Activated CD4-positive, alpha-beta T cell treated with anti-CD3 and anti-CD28 coated beads, Interleukin-10, Interleukin-2, amounts not matched to agents 100 ng/mL and 50 ng/mL, durations not matched to agents 16 hours and 8 hours (primary cell): ENCODE results near the gene PI4KA.
A peak's percentile ranks its signal among the peaks of the same experiment; 100 is the strongest.

ENCODE experiments used
- DNase-seq: peaks from one replicate; pipeline ENCODE4 v3.0.0-alpha.2; 2020

The PI4KA gene

DNA sequence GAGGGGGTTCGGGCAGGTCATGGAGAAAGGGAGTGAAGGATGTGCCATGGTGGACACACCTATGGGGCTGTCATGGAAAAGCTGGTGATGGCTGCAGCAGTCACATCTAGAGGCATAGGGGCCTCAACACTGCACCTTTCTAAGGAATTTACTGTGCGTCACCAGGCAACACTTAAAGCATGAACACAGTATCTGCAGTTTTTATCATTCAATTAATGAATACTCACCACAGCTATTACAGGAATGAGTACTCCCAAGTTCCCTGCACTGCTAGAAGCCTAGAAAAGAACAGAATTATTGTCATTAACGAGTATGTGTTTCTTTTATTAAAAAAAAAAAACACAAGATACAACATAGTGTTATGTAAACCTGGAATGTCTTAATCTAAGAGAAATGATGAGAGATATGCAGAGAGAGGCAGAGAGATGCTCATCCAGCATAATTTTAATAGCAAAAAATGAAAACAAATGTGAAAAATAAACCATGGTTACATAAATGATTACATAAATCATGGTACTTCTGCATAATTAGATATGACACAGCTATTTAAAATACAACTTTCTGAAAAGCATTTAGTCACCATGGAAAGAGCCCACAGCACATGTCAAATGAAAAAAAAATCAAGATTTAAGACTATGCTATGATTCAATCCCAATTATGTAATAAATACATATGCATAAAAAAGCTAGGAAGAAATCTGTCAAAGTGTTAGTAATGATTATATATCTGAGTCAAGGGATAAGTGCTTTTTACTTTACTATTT, 65.5 kb downstream of the PI4KA start:
- DNase-seq = no peak

DNA sequence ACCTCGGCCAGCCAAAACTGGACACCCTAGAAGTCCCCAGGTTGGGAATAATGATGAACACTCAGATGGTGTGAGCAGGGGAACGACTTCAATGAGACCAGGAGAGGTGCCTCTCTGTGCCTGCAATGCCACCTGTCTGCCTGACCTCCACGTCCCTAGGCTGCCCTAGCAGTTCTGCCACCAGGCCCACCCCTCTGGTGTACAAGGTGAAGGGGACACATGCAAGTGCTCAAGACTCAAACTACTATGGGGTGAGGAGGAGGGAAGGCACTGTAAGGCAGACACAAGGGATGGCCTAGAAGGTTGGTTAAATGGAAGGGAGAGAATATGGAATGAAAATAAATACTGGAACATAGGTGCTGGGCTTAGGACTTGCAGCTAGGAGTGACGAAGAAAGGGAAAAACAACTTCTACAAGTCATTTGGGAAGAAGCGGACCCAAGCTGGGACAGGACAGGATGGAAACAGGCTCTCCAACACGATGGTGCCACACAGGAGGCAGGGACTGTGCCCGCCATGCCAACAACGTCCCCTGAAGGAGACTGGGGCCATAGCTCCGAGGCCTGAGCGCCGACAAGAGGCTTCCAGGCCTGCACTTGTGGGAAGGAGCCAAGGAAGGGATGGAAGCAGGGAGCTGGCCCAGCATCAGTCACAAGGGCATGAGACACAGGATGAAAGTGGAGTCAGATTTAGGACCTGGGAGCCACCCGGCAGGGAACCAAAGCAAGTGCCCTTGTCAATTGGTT, 66.2 kb downstream of the PI4KA start:
- no peak for DNase-seq

DNA sequence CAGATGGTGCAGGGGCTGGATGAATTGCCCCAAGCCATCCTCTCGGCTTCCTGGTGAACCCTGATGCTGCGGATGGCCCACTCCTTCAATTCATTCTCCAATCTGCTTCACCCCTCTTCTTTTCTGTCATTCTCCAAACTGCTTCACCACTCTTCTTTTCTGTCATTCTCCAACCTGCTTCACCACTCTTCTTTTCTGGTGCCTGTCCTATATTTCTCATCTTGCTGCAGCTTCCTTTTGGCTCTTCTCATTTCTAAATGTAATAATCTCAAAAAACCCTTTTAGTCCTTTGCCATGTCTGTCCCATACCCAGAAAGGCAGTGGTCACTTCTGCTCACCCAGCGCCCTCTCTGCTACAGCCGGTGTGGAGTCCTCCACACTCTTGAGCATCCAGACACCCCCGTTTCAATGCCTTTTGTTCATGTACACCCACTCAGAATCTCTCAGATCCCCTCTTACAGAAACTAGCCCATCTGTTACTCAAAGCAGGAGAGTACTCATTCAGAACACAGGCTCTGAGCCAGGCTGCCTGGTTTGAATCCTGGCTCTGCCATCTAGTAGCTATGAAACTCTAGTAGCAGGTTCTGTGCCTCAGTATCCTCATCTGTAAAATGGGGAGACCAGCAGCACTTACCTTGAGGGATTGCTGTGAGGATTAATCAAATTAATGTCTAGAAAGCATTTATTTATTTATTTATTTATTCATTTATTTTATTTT, 69.8 kb downstream of the PI4KA start:
- no peak for DNase-seq

DNA sequence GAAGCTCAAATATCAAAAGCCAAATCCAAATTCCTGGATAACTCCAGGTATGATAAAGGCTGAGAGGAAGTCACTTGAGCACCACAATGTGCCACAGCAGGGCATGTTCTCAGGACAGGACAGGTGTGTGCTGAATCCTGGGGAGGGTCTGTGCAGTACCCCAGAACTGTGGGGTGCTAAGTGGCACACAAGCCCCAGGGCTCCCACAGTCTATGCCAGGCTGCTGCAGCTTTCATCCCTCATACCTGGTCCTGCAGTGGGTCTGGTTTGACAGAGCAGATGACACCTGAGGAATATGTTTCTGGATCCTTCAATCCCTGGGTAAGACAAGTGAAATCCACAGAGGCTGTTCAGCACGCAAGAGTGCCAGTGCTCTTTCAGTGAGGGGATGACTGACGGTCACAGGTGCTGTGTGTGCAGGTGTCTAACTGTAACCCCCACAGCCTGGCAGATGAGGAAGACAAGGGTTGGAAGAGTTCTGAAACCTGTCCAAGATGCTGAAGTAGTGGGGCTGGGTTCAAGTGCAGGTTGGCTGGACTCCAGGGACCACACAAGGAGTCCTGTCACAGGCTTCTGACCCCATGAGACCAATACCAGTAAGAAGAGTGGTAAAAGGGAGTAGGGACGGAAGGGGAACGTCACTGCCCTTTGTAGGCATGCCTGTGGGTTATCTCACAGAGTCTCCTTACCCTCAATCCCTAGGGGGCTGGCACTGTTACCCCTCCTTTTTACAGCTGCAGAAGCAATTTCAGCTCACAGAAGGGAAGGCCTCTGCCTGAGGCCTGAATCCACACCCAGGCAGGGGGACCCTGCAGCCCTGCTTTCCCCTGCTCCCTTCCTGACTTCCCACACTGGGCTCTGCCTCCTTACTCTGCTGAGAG, 70.6 kb downstream of the PI4KA start:
- no peak for DNase-seq

DNA sequence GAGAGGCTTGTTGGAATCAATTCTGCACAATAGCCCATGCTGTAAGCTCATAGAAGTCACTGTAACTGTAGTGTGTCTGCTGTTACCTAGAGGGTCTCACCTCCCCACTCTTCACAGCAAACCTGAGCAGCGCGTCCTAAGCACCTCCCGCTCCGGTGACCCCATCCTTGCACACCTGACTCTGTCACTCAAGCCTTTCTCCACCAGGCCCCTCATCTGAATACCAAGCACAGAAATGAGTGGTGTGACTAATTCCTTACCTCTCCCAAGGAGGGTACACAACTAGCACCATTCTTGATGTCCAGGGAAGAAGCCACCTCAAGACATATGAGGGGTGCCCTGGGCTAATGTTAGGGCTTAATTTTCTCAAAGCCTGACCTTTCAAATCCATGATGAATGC, 71.4 kb downstream of the PI4KA start:
- DNase-seq = no peak

DNA sequence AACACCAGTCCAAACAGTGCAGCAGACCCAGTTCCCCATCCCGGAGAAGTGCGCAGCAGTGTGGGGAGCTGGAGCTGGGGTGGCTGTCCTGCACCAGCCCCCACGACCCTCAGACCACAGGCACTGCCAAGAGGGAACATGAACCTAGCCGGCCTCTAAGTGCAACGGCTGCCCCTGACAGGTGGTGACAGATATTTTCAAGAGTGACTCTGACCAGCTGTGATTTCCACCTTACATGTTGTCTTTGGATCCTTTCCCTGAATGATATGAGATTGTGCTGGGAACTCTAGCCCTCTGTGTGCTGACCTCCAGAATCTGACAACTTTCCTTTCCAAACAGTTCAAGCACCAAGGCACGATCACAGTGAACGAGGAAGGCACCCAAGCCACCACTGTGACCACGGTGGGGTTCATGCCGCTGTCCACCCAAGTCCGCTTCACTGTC, 72.1 kb downstream of the PI4KA start:
- DNase-seq = no peak

DNA sequence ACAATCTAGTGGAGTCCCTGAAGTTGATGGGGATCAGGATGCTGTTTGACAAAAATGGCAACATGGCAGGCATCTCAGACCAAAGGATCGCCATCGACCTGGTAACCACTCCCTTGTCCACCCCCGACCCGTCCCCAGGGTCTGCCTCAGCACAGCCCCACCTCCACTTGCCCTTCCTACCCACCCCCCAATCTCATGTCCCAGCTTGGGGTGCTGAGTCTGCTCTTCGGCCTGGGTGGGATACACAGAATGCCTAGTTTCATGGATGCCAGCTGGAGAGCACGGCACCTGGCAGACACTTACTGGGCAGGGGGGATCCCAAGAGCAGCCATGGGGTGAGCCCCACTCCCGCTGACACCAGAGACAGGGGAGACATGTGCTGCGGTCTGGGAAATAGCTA, 72.6 kb downstream of the PI4KA start:
- DNase-seq = no peak

DNA sequence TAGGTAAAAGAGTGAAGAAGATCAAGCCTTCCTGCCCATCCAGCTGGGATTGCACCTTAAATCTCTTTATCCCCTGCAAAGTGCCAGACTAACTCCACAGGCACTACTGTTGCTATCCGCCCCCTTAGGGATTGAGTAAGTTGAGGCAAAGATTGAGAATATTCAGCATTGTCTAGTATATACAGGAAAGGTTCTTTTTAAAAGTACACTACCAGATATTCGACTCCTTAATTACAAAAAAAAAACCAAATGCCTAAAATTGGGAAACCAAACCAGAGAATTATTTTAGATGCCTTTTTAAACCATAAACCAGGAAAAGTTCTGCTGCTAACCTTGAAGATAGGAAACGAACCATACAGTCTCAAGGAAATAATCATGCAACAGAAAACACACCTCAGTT, 73.2 kb downstream of the PI4KA start:
- no peak for DNase-seq

DNA sequence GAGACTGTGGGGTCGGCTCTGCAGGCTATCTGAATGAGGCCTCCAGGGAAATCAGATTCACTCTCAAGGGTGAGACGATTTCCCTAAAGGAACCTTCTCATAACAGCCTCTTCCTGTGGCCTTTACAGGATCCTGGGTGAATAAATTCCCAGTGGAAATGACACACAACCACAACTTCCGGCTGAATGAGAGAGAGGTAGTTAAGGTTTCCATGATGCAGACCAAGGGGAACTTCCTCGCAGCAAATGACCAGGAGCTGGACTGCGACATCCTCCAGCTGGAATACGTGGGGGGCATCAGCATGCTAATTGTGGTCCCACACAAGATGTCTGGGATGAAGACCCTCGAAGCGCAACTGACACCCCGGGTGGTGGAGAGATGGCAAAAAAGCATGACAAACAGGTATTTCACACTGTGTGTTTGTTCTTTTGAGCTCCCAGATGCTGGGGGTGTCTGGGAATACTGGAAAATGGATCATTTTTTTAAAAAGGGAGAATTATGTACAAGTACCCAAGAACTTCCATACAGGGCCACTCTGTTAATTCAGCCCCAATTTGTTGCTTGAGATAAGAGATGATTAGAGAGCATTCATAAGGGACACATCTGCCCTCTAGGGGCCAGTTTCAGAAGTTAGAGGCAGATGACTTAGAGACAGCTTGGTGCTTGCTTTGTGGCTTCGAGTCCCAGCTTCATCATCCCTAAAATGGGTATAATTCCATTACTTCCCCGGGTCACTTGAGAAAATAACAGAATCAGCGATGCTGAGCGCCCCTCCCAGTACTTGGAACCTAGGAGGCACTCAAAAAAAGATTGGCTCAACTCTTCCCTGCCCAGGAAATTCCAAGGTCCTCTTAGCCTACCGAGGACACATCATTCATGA, 74.5 kb downstream of the PI4KA start:
- DNase-seq = peak; percentile 61

DNA sequence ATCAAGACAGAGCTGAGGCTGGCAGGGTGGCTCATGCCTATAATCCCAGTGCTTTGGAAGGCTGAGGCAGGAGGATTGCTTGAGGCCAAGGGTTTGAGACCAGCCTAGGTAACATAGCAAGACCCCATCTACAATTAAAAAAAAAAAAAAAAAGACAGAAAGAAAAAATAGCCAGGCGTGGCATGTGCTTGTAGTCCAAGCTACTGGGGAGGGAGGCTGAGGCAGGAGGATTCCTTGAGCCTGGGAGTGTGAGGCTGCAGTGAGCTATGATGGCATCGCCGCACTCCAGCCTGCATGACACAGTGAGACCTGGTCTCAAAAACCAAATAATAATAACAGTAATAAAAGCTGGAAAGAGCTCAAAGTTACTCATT, 75.3 kb downstream of the PI4KA start:
- no peak for DNase-seq

DNA sequence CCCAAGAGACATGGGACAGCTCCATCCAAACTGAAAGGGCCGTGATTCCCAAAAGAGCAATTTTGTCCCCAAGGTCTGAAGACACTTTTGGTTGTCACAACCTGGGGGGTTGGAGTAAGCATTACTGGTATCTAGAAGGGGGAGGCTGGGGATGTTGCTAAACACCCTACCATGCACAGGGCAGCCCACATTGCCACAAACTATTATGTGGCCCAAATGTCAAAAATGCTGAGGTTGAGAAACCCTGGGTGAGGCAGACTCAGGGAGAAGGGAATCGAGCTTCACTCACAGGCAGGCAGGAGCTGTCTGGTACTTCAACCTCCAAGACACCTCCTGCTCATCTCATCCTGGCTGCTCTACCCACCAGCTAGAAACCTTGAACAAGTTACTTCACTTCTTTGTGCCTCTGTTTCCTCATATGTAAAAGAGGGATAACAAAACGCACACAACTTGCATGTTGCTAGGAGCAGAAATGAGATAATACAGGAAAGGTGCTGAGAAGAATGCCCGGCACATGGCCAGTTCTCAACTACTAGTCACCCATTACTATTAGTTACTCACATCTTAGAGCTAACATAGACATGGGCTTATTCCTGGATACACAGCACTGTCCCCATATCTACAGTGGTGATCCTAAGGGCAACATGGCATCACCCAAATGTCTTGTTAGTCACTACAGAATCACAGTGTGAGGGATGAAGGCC, 75.9 kb downstream of the PI4KA start:
- no peak for DNase-seq

DNA sequence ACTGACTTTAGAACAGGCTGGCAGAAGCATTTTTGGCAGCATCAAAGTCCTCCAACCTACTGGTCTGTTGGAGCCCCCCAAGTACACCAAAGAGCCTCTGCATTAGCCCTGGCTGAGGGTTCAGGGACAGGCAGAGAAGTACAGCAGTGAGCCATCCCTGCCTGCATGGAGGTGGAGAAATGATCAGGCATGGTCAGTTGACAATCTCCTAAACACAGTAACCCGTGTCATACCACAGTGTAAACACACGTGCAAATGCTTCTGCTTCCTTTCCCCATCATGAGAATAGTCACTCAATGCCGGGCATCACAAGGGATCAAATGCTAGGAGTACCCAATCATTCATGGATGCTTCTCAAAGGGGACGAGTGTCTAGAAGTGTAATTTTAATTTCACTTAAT, 76.5 kb downstream of the PI4KA start:
- DNase-seq = no peak

DNA sequence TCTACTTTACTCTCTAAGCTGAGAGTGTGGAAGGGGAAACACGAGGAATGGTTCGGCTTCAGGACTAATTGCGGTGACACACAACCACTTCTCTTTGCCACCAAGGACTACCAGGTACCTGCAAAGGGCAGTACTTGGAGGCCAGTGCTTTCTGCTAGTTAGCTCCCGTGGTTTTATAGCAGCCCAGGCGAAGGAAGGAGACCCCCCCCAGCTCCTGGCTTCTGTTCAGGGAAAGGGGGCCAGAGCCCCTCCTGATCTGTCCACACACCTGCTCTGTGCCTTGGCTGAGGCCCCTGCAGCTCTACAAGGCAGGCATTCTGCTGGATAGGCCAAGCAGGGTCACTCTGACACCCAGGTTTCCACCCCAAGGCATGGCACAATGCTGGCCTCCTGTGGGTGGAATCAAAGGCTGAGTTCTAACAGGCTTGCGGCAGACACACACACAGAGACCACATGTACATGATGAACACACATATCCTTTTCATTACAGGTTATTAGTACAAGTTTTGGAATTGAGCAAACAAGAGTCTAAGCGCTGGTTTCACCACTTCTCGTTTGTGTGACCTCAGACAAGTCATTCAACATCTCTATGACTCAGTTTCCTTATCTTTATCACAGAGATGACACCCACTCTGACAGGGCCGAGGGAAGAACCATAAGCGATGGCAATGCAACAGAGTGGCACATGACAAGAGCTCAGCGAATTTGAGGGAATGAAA, 77.2 kb downstream of the PI4KA start:
- DNase-seq = peak; percentile 77

DNA sequence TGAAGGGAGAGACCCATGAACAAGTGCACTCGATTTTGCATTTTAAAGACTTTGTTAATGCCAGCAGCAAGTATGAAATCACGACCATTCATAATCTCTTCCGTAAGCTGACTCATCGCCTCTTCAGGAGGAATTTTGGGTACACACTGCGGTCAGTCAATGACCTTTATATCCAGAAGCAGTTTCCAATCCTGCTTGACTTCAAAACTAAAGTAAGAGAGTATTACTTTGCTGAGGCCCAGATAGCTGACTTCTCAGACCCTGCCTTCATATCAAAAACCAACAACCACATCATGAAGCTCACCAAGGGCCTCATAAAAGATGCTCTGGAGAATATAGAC, 78.8 kb downstream of the PI4KA start:
- no peak for DNase-seq

DNA sequence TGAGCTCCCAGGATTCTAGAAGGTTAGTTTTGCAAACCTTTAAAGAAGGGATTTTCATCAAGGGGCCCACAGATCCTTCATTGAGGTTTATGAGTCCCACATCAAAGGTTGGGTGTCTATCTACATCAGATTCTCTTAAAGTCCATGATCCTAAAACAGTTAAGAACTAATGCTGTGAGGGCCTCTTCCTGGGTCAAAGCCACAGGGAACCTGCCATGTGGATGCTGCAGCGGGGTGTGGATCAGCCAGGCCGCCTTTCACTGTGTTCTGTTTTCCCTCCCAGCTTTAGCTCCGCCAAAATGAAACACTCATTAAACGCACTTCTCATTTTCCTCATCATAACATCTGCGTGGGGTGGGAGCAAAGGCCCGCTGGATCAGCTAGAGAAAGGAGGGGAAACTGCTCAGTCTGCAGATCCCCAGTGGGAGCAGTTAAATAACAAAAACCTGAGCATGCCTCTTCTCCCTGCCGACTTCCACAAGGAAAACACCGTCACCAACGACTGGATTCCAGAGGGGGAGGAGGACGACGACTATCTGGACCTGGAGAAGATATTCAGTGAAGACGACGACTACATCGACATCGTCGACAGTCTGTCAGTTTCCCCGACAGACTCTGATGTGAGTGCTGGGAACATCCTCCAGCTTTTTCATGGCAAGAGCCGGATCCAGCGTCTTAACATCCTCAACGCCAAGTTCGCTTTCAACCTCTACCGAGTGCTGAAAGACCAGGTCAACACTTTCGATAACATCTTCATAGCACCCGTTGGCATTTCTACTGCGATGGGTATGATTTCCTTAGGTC, 79.4 kb downstream of the PI4KA start:
- DNase-seq = no peak

DNA sequence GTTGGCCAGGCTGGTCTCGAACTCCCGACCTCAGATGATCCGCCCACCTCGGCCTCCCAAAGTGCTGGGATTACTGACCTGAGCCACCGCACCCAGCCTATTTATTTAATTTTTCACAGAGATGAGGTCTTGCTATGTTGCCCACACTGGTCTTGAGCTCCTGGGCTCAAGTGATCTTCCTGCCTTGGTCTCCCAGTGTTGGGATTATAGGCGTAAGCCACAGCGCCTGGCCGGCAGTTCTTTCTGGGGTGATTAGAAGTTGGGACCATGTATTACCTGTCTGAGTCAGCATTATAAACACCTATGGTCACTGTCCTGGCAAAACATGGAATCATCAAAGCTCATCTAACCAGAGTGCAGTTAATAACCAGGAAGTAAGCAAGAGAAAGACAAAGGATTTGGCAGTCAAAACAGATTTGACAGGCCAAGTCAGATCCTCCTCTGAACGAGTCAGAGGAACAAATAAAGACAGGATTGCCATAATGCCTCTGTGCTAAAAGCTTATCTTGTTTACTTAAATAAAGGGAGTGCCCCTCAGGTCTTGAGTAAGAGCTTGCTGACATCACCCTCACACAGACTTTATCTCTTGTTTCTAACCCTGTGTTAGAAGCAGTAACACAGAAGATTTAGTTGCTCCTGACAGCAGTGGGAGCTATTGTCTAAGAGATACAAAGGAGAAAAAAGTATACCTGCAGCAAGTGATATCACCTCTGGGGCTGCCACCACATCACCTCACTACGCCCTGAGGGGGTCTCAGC, 81.0 kb downstream of the PI4KA start:
- DNase-seq = peak; percentile 42

DNA sequence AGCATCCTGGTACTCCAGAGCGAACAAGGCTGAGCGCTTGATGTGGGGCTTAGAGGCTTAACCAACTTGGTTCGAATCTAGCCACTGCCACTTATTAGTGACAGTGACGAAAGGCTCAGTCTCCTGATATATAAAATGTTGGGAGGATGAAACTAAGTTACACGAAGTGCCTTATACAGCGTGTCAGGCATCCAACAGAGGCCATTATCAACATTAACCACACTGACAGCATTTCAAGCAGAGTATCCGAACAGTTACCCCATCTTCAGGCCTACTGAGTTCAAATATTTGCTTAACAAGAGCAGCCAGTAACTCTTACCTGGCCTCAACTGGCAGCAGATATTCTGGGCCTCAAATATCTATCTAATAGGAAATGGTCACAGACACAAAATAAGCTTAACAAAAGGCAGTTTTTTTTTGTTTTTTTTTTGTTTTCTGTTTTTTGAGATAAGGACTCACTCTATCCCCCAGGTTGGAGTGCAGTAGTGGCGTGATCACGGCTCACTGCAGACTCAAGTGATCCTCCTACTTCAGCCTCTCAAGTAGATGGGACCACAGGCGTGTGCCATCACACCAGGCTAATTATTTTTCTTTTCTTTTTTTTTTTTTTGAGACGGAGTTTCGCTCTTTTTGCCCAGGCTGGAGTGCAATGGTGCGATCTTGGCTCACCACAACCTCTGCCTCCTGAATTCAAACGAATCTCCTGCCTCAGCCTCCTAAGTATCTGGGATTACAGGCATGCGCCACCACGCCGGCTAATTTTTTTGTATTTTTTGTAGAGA, 81.8 kb downstream of the PI4KA start:
- no peak for DNase-seq

DNA sequence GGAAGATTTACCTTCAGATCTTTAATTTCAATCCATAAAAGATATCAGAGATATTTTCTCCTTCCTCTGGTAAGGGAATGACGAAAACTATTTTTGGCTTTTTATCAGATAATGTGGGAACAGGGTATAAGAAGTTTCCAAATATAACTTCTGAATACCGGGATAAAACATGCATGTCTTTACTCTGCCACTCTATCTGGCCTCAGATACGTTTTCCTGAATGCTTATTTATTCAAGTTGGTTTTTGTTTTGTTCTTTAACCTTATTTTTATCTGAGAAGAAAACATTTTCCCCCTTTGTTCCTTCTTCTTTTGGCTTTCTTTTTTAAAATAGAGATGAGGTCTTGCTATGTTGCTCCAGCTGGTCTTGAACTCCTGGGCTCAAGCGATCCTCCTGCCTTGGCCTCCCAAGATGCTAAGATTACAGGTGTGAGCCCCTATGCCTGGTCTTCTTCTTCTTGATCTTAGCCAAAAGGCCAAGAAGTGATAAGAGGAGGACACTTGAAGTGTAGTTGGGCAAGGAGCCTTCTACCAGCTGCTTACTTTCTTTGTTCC, 83.2 kb downstream of the PI4KA start:
- DNase-seq = no peak
